Measurements from ENCODE around the gene PPP2R3A. TPM values are rescaled to one million over a fixed set of nuclear protein-coding genes. Genes with fewer than 3 reads are reported as not detected.

The PPP2R3A gene
- polyA plus RNA-seq, 1 donor (not counting 4 experiments of a cell fraction or from before 2014, with no cell fraction given), result 11.1 TPM

DNA sequence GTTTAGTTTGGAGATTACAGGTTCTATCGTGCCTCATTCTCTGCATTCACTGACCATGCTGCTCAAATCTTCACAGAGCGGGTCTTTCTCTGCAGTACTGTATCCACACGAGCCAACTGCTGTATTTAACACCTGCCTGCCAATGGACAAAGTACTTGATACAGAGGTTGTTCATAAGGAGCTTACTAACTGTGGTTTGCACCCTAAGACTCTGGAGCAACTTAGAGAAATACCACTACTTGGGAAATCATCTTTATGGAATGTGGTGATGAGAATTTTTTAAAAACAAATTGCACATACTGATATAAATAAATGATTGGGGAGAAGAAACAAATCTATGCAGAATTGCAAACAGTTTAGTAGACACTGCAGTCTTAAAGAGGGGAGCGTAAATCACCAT, 90.0 kb downstream of the PPP2R3A start:
- no peak overlapping the region for H3K4me2 ChIP-seq (ENCODE audit: control insufficient read depth, extremely low read depth, insufficient read depth, low read depth, low read length)
- no peaks in the 10 kb centered on the region for H3K9me3 ChIP-seq (ENCODE audit: control insufficient read depth, low read depth, low read length)
- H3K27ac ChIP-seq (ENCODE audit: control insufficient read depth, insufficient read depth, low read length), result no peak overlapping the region
- dilution Hi-C loops (cut with MboI; ENCODE audit: extremely low pct_ligation_motif_present, low sequenced_read_pairs), result no loop called here
- no peaks in the 10 kb centered on the region for H3K27me3 ChIP-seq (ENCODE audit: control insufficient read depth, extremely low read depth, insufficient read depth, low read length)
- H3K9ac ChIP-seq (ENCODE audit: control insufficient read depth, extremely low read depth, insufficient read depth, low read length), result no peak overlapping the region
- H3K4me3 ChIP-seq (ENCODE audit: control insufficient read depth in 2 of 3, extremely low read depth in 1 of 3, insufficient read depth in 2 of 3, low read depth in 1 of 3, low read length in 3 of 3), result no peak overlapping the region
- DNase-seq (ENCODE audit: low read depth, low spot score) (no peak), FAIRE-seq (peak; percentile 9)
- TF ChIP-seq, protein P1, sequence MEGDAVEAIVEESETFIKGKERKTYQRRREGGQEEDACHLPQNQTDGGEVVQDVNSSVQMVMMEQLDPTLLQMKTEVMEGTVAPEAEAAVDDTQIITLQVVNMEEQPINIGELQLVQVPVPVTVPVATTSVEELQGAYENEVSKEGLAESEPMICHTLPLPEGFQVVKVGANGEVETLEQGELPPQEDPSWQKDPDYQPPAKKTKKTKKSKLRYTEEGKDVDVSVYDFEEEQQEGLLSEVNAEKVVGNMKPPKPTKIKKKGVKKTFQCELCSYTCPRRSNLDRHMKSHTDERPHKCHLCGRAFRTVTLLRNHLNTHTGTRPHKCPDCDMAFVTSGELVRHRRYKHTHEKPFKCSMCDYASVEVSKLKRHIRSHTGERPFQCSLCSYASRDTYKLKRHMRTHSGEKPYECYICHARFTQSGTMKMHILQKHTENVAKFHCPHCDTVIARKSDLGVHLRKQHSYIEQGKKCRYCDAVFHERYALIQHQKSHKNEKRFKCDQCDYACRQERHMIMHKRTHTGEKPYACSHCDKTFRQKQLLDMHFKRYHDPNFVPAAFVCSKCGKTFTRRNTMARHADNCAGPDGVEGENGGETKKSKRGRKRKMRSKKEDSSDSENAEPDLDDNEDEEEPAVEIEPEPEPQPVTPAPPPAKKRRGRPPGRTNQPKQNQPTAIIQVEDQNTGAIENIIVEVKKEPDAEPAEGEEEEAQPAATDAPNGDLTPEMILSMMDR (optimal IDR thresholded peaks at IDR 0.05 in 1 of 3, IDR thresholded peaks at IDR 0.05 in 1 of 3, conservative IDR thresholded peaks at IDR 0.05 in 1 of 3; ENCODE audit: extremely low read depth in 1 of 3, insufficient read depth in 2 of 3, low read length in 3 of 3), result no peak
- TF ChIP-seq EZH2 (IDR thresholded peaks at IDR 0.05; ENCODE audit: low read length), result no peak
- H3K36me3 ChIP-seq (ENCODE audit: control insufficient read depth in 2 of 2, extremely low read depth in 1 of 2, insufficient read depth in 2 of 2, low read length in 2 of 2), result peaks cover 0 to 5% of the 10 kb centered on the region in 2 experiments
- H4K20me1 ChIP-seq (ENCODE audit: control insufficient read depth, extremely low read depth, insufficient read depth, low read length), result no peaks in the 10 kb centered on the region
- no peaks in the 10 kb centered on the region for H3K9me1 ChIP-seq (ENCODE audit: control insufficient read depth, extremely low read depth, insufficient read depth, low read length)
- H2AFZ ChIP-seq (ENCODE audit: control insufficient read depth, low read length), result no peak overlapping the region
- no peaks in the 10 kb centered on the region for H3K4me1 ChIP-seq (ENCODE audit: control insufficient read depth, extremely low read depth, insufficient read depth, low read length)
- H3K79me2 ChIP-seq (ENCODE audit: control insufficient read depth, insufficient read depth, low read length), result no peaks in the 10 kb centered on the region

DNA sequence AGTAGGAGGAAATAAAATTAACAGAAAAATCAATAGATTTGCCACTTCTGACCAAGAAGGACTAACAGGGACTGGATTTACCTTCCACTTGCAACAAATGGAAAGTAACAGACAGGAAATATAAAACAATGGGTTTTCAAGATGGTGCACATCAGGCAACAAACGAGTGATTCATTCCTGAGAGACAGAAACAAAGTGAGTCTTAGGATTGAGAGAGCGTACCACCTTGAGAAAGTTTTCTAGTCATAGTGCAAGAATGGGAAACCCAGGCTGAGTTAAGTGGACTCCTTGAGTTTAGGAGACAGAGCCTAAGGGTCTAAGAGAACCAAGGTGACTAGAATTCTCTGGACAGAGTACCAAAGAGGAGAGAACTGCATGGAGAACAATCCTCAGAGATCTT, 101.7 kb downstream of the PPP2R3A start:
- H2AFZ ChIP-seq (ENCODE audit: control insufficient read depth, low read length), result no peak overlapping the region
- no peaks in the 10 kb centered on the region for H3K27me3 ChIP-seq (ENCODE audit: control insufficient read depth, extremely low read depth, insufficient read depth, low read length)
- TF ChIP-seq, protein P1 (optimal IDR thresholded peaks at IDR 0.05 in 1 of 3, IDR thresholded peaks at IDR 0.05 in 1 of 3, conservative IDR thresholded peaks at IDR 0.05 in 1 of 3; ENCODE audit: extremely low read depth in 1 of 3, insufficient read depth in 2 of 3, low read length in 3 of 3), result no peak
- TF ChIP-seq EZH2 (IDR thresholded peaks at IDR 0.05; ENCODE audit: low read length), result no peak
- no peak for FAIRE-seq
- H3K9me1 ChIP-seq (ENCODE audit: control insufficient read depth, extremely low read depth, insufficient read depth, low read length), result no peaks in the 10 kb centered on the region
- no peak overlapping the region for H3K27ac ChIP-seq (ENCODE audit: control insufficient read depth, insufficient read depth, low read length)
- H3K36me3 ChIP-seq (ENCODE audit: control insufficient read depth in 2 of 2, extremely low read depth in 1 of 2, insufficient read depth in 2 of 2, low read length in 2 of 2), result no peaks in the 10 kb centered on the region
- dilution Hi-C loops (cut with MboI; ENCODE audit: extremely low pct_ligation_motif_present, low sequenced_read_pairs), result no loop called here
- no peak overlapping the region for H3K9ac ChIP-seq (ENCODE audit: control insufficient read depth, extremely low read depth, insufficient read depth, low read length)
- peaks cover 21% of the 10 kb centered on the region for H3K4me1 ChIP-seq (ENCODE audit: control insufficient read depth, extremely low read depth, insufficient read depth, low read length)
- no peaks in the 10 kb centered on the region for H3K79me2 ChIP-seq (ENCODE audit: control insufficient read depth, insufficient read depth, low read length)
- H3K9me3 ChIP-seq (ENCODE audit: control insufficient read depth, low read depth, low read length), result no peaks in the 10 kb centered on the region
- no peak for DNase-seq (ENCODE audit: low read depth, low spot score)
- no peak overlapping the region for H3K4me3 ChIP-seq (ENCODE audit: control insufficient read depth in 2 of 3, extremely low read depth in 1 of 3, insufficient read depth in 2 of 3, low read depth in 1 of 3, low read length in 3 of 3)
- no peak overlapping the region for H3K4me2 ChIP-seq (ENCODE audit: control insufficient read depth, extremely low read depth, insufficient read depth, low read depth, low read length)
- no peaks in the 10 kb centered on the region for H4K20me1 ChIP-seq (ENCODE audit: control insufficient read depth, extremely low read depth, insufficient read depth, low read length)
